IPS-20b (cell line): ENCODE data around the gene KIAA1191.

Source experiments
- H3K27ac ChIP-seq: one replicate; pipeline ENCODE4 v1.5.1; 2013; ENCODE audit warnings: low read length
- H3K27me3 ChIP-seq: 2 replicates; pipeline ENCODE4 v1.6.1; 2013; ENCODE audit warnings: mild to moderate bottlenecking, low read length, inconsistent platforms; ENCODE audit not compliant: insufficient read depth
- H3K36me3 ChIP-seq: 2 replicates; pipeline ENCODE4 v1.6.1; 2013; ENCODE audit warnings: low read depth, mild to moderate bottlenecking, inconsistent platforms, low read length, moderate library complexity; ENCODE audit not compliant: insufficient read depth
- H3K4me1 ChIP-seq: 2 replicates; pipeline ENCODE4 v1.6.1; 2013; ENCODE audit warnings: mild to moderate bottlenecking, control low read depth, inconsistent platforms, low read length, moderate library complexity; ENCODE audit not compliant: insufficient read depth
- H3K4me3 ChIP-seq: 2 replicates; pipeline ENCODE4 v1.5.1; 2013; ENCODE audit warnings: mild to moderate bottlenecking, low read length, inconsistent platforms
- H3K9ac ChIP-seq: 2 replicates; pipeline ENCODE4 v1.6.1; 2013; ENCODE audit warnings: low read depth, mild to moderate bottlenecking, inconsistent platforms, low read length, moderate library complexity
- H3K9me3 ChIP-seq: 2 replicates; pipeline ENCODE4 v1.6.1; 2013; ENCODE audit warnings: mild to moderate bottlenecking, low read depth, low read length, inconsistent platforms; ENCODE audit not compliant: insufficient read depth

Gene KIAA1191

DNA sequence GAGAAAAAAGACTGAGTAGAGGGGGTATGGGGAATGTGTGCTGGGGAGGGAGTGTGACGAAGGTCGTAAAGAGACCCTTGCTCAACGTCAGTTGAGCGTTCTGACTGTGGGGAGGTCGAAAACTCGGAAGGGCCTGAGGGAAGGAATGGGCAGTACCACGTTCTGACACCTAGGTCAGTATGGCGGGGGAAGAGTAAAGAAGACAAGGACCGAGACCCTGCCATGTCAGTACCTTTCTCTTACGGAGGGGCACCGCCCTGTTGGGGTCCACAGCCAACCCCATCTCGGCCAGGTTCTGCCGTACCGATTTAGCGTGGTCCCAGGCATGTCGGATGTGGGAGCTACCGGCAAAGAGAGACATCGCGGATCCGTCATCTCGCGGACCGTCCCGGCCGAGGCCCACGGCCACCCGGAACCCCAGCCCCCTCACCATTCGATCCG, 26.5 kb upstream of the KIAA1191 start:
- Histone ChIP-seq H3K27ac (no peak overlapping the region), H3K4me3 (peak overlapping the region; percentile 86), H3K36me3 (peaks cover 61% of the 10 kb centered on the region)

DNA sequence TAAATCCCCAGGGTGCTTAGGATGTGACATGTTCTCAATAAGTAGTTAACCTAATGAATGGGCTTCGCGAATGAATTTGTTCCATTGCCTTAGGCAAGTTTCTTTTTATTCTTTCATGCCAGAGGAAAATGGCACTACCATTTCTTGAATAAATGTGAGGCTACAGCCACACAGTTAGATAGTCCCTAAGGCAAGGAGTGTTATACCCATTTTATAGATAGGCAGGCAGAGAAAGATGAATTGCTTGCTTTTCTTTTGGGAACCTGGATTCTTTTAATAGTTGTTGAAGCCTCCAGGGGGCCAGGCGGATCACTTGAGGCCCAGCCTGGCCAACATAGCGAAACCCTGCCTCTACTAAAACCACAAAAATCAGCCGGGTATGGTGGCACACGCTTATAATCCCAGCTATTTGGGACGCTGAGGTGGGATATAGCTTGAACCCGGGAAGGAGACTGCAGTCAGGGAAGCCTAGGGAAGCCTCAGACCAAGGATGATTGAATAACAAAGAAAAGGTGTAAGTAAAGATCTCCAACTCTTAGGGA, 25.9 kb upstream of the KIAA1191 start:
- Histone ChIP-seq H3K9ac (peak overlapping the region; percentile 95), H3K27me3 (no peaks in the 10 kb centered on the region), H3K9me3 (no peaks in the 10 kb centered on the region), H3K4me3 (peak overlapping the region; percentile 86), H3K27ac (no peak overlapping the region), H3K4me1 (peaks cover 5% of the 10 kb centered on the region; the same call in 1 of the 2 replicates), H3K36me3 (peaks cover 65% of the 10 kb centered on the region)

More for the DNA sequence above, 26.5 kb upstream of the KIAA1191 start:
- Histone ChIP-seq H3K9me3 (no peaks in the 10 kb centered on the region), H3K27me3 (no peaks in the 10 kb centered on the region), H3K9ac (peak overlapping the region; percentile 95), H3K4me1 (peaks cover 5% of the 10 kb centered on the region; the same call in 1 of the 2 replicates)

DNA sequence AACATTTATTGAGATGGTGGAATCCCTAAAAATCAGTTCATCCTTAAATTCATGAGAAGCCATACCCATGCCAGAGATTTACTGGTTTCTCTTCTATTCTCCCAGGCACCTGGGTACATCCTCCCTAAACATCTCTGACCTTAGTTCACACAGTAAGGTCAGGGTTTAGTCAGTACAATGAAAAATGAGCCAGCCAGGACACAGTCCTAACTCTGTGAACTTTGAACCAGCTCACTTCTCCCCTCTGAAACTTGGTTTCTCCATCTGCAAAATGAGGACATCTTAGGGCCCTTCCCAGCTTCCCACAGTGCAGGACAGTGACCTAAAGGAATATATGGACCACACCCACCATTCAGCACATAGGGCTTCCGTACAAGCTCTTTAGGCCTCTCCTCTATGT, 24.9 kb upstream of the KIAA1191 start:
- Histone ChIP-seq H3K27me3 (no peaks in the 10 kb centered on the region), H3K36me3 (peaks cover 66% of the 10 kb centered on the region), H3K9ac (no peak overlapping the region), H3K4me3 (no peak overlapping the region), H3K9me3 (no peaks in the 10 kb centered on the region), H3K4me1 (peaks cover 5% of the 10 kb centered on the region; the same call in 1 of the 2 replicates), H3K27ac (no peak overlapping the region)

GRCh38 chr5:176384991-176385390, 23.4 kb upstream of the KIAA1191 start:
- H3K4me1 ChIP-seq, result peaks cover 5% of the 10 kb centered on the region; the same call in 1 of the 2 replicates
- H3K36me3 ChIP-seq, result peaks cover 65% of the 10 kb centered on the region
- H3K9ac ChIP-seq, result no peak overlapping the region
- H3K9me3 ChIP-seq, result no peaks in the 10 kb centered on the region
- no peaks in the 10 kb centered on the region for H3K27me3 ChIP-seq
- H3K4me3 ChIP-seq, result no peak overlapping the region
- H3K27ac ChIP-seq, result no peak overlapping the region

- Histone ChIP-seq H3K36me3 (peaks cover 69% of the 10 kb centered on the region), H3K27ac (no peak overlapping the region), H3K9ac (no peak overlapping the region), H3K9me3 (no peaks in the 10 kb centered on the region), H3K4me3 (no peak overlapping the region), H3K4me1 (peaks cover 3% of the 10 kb centered on the region; the same call in 1 of the 2 replicates), H3K27me3 (no peaks in the 10 kb centered on the region)
These were observed 22.9 kb upstream of the KIAA1191 start for GRCh38 chr5:176384366-176384930.

- H3K27ac ChIP-seq, result no peak overlapping the region
- H3K9me3 ChIP-seq, result no peaks in the 10 kb centered on the region
- H3K4me1 ChIP-seq, result peaks cover 3% of the 10 kb centered on the region; the same call in 1 of the 2 replicates
- H3K9ac ChIP-seq, result no peak overlapping the region
- no peaks in the 10 kb centered on the region for H3K27me3 ChIP-seq
- H3K4me3 ChIP-seq, result no peak overlapping the region
- peaks cover 70% of the 10 kb centered on the region for H3K36me3 ChIP-seq
These were observed 22.4 kb upstream of the KIAA1191 start for GRCh38 chr5:176383961-176384360.

DNA sequence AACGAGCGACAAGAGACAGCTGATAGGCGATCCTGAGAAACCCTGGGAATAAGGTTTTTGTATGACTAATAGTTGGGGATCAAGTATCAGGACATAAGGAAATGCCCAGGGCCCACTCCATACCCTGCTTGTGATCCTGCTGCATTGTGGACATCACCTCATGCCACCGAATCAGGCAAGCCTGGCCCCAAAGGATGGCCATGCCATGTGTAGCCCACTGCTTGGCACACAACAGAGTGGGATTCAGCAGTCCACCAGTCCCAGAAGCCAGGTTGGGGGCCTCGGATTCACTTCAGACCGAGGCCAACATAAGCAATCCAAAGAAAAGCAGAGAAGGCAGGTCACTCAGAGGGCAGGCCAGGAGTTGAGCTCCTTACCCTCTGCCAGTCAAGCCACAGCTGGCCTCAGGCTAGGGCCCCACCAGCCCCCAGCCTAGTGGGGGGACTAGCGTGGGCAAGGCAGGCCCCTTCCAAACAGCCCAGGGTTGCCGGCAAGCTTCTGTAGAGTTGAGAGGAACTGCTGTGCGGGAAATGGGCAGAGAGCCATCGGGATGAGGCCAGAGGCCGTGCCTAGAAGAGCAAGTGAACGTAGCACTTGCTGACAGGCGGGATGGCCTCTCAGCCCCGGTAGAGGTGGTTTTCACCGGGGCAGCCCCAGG, 21.8 kb upstream of the KIAA1191 start:
- no peak overlapping the region for H3K9ac ChIP-seq
- peaks cover 70% of the 10 kb centered on the region for H3K36me3 ChIP-seq
- no peaks in the 10 kb centered on the region for H3K27me3 ChIP-seq
- H3K4me3 ChIP-seq, result no peak overlapping the region
- H3K9me3 ChIP-seq, result no peaks in the 10 kb centered on the region
- H3K4me1 ChIP-seq, result peaks cover 3% of the 10 kb centered on the region; the same call in 1 of the 2 replicates
- no peak overlapping the region for H3K27ac ChIP-seq

GRCh38 chr5:176382721-176383120, 21.2 kb upstream of the KIAA1191 start:
- Histone ChIP-seq H3K4me3 (no peak overlapping the region), H3K36me3 (peaks cover 70% of the 10 kb centered on the region), H3K9ac (no peak overlapping the region), H3K27ac (no peak overlapping the region), H3K9me3 (no peaks in the 10 kb centered on the region), H3K4me1 (peaks cover 3% of the 10 kb centered on the region; the same call in 1 of the 2 replicates), H3K27me3 (no peaks in the 10 kb centered on the region)

DNA sequence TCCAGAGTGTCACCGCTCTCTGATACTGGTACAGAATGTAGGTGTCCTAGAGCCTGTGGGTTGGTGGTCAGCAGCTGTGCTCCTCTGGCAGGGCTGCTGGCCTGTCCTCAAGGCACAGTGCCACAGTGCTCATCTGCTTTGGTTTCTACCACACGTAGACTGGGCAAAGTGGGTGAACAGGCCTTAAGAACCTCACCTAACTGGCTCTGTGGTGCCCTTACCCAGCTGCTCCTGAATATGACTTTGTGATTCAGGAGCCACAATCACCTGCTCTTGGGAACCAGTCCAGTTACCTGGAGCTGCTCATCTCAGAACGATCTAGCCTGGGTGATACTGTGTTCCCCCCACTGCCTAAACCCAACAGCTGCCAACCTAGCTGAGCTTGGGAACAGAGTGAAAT, 20.4 kb upstream of the KIAA1191 start:
- Histone ChIP-seq H3K27ac (no peak overlapping the region), H3K9me3 (no peaks in the 10 kb centered on the region), H3K4me3 (no peak overlapping the region), H3K9ac (no peak overlapping the region), H3K27me3 (no peaks in the 10 kb centered on the region), H3K4me1 (no peaks in the 10 kb centered on the region; the same call in 1 of the 2 replicates), H3K36me3 (peaks cover 66% of the 10 kb centered on the region)

GRCh38 chr5:176381423-176381822, 19.9 kb upstream of the KIAA1191 start:
- H3K9me3 ChIP-seq, result no peaks in the 10 kb centered on the region
- no peak overlapping the region for H3K9ac ChIP-seq
- no peak overlapping the region for H3K4me3 ChIP-seq
- H3K27ac ChIP-seq, result no peak overlapping the region
- H3K36me3 ChIP-seq, result peaks cover 61% of the 10 kb centered on the region
- no peaks in the 10 kb centered on the region for H3K4me1 ChIP-seq
- no peaks in the 10 kb centered on the region for H3K27me3 ChIP-seq

DNA sequence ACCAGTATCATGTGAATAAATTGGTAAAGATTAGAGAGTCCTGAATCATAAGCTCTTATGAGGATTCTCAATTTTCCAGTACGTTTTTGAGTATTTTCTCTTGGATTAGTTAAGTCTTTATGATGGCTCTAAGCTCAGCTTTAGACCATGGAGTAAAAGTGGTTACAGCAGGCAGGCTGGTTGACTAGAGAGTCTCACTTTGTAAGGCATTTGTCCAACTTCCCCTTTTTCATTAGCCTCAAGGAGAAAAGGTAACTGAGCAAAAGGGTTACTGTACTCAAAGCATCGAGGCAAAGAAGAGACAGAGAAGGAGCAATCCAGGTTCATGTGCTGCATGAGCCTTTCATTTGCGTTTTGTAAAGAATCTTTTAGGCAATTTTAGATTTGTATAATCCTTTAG, 18.3 kb upstream of the KIAA1191 start:
- Histone ChIP-seq H3K27ac (no peak overlapping the region), H3K4me1 (no peaks in the 10 kb centered on the region), H3K27me3 (no peaks in the 10 kb centered on the region), H3K4me3 (no peak overlapping the region), H3K9ac (no peak overlapping the region), H3K9me3 (no peaks in the 10 kb centered on the region), H3K36me3 (peaks cover 45% of the 10 kb centered on the region)
